ENCODE data around the gene HS3ST5. TPM values are rescaled to one million over a fixed set of nuclear protein-coding genes. Genes with fewer than 3 reads are reported as not detected.

The HS3ST5 gene
- total RNA-seq, 1 experiment from 2014 or later = 8.7 TPM

DNA sequence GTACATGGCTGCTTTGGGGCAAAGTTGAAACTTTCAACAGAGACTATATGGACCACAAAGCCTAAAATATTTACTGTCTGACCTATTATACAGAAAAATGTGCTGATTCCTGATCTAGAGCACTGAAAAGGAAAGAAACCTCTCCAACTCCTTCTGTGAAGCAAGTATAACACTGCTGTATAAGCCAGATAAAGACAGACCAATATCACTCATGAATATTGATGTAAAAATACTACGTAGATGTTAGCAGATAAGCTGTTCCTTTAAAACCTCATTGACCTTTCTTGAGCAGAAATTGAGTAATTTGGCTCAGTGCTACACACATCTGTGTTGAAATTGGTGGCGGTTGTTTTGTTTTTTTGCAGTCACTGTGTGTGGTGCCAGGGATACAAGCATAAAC is 302.0 kb downstream of the HS3ST5 start:
- Mint-ChIP-seq H3K4me3 (no peak overlapping the region), H3K27me3 (ENCODE audit: low read depth) (no peaks in the 10 kb centered on the region), H3K9me3 (no peaks in the 10 kb centered on the region), H3K27ac (no peak overlapping the region), H3K4me1 (peaks cover 11% of the 10 kb centered on the region), H3K36me3 (no peaks in the 10 kb centered on the region)
- POLR2A ChIA-PET = no interaction called here
- CTCF ChIA-PET = no interaction called here
- no peak for TF ChIP-seq ZBTB21 (CRISPR knock-in tag; IDR thresholded peaks at IDR 0.05; ENCODE audit: borderline replicate concordance)
- TF ChIP-seq, protein P1, sequence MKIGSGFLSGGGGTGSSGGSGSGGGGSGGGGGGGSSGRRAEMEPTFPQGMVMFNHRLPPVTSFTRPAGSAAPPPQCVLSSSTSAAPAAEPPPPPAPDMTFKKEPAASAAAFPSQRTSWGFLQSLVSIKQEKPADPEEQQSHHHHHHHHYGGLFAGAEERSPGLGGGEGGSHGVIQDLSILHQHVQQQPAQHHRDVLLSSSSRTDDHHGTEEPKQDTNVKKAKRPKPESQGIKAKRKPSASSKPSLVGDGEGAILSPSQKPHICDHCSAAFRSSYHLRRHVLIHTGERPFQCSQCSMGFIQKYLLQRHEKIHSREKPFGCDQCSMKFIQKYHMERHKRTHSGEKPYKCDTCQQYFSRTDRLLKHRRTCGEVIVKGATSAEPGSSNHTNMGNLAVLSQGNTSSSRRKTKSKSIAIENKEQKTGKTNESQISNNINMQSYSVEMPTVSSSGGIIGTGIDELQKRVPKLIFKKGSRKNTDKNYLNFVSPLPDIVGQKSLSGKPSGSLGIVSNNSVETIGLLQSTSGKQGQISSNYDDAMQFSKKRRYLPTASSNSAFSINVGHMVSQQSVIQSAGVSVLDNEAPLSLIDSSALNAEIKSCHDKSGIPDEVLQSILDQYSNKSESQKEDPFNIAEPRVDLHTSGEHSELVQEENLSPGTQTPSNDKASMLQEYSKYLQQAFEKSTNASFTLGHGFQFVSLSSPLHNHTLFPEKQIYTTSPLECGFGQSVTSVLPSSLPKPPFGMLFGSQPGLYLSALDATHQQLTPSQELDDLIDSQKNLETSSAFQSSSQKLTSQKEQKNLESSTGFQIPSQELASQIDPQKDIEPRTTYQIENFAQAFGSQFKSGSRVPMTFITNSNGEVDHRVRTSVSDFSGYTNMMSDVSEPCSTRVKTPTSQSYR (CRISPR knock-in tag; IDR thresholded peaks at IDR 0.05) = no peak
- no peak for TF ChIP-seq ZNF138 (CRISPR knock-in tag; conservative IDR thresholded peaks at IDR 0.05)
- TF ChIP-seq NFE2L1 (CRISPR knock-in tag; IDR thresholded peaks at IDR 0.05) = no peak
- no peak for TF ChIP-seq ATF1 (CRISPR knock-in tag; IDR thresholded peaks at IDR 0.05)
- no peak for ATAC-seq
- no peak for DNase-seq (ENCODE audit: low spot score)

GRCh38 chr6:114039841-114040240 is 303.0 kb downstream of the HS3ST5 start:
- POLR2A ChIA-PET = no interaction called here
- CTCF ChIA-PET = no interaction called here
- H3K9me3 Mint-ChIP-seq = peaks cover 4% of the 10 kb centered on the region
- no peak overlapping the region for H3K27ac Mint-ChIP-seq
- H3K27me3 Mint-ChIP-seq (ENCODE audit: low read depth) = no peaks in the 10 kb centered on the region
- no peak for TF ChIP-seq FOXJ3 (CRISPR knock-in tag; IDR thresholded peaks at IDR 0.05; ENCODE audit: borderline replicate concordance)
- no peaks in the 10 kb centered on the region; the same call in 1 of the 2 replicates for H3K36me3 Mint-ChIP-seq
- no peak for DNase-seq (ENCODE audit: low spot score)
- no peak overlapping the region for H3K4me3 Mint-ChIP-seq
- ATAC-seq = no peak
- peaks cover 11% of the 10 kb centered on the region for H3K4me1 Mint-ChIP-seq

- ATAC-seq (no peak), DNase-seq (ENCODE audit: low spot score) (no peak)
- POLR2A ChIA-PET = no interaction called here
- CTCF ChIA-PET = no interaction called here
- no peaks in the 10 kb centered on the region for H3K4me1 Mint-ChIP-seq
- no peaks in the 10 kb centered on the region for H3K27me3 Mint-ChIP-seq (ENCODE audit: low read depth)
- TF ChIP-seq ZMAT4 (CRISPR knock-in tag; IDR thresholded peaks at IDR 0.05) = no peak
- TF ChIP-seq, protein P2, sequence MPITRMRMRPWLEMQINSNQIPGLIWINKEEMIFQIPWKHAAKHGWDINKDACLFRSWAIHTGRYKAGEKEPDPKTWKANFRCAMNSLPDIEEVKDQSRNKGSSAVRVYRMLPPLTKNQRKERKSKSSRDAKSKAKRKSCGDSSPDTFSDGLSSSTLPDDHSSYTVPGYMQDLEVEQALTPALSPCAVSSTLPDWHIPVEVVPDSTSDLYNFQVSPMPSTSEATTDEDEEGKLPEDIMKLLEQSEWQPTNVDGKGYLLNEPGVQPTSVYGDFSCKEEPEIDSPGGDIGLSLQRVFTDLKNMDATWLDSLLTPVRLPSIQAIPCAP (CRISPR knock-in tag; IDR thresholded peaks at IDR 0.05) = no peak
- no peak for TF ChIP-seq FOXK1 (CRISPR knock-in tag; IDR thresholded peaks at IDR 0.05)
- TF ChIP-seq E2F1 (CRISPR knock-in tag; IDR thresholded peaks at IDR 0.05) = no peak
- no peak for TF ChIP-seq ATF2 (CRISPR knock-in tag; IDR thresholded peaks at IDR 0.05; ENCODE audit: borderline replicate concordance, low read depth)
- no peak for TF ChIP-seq FOXJ3 (CRISPR knock-in tag; IDR thresholded peaks at IDR 0.05; ENCODE audit: borderline replicate concordance)
- no peak for TF ChIP-seq NR1H2 (CRISPR knock-in tag; IDR thresholded peaks at IDR 0.05)
- no peak for TF ChIP-seq MYBL2 (CRISPR knock-in tag; IDR thresholded peaks at IDR 0.05)
- TF ChIP-seq MXD4 (CRISPR knock-in tag; IDR thresholded peaks at IDR 0.05; ENCODE audit: borderline replicate concordance) = no peak
- TF ChIP-seq ZNF219 (CRISPR knock-in tag; IDR thresholded peaks at IDR 0.05; ENCODE audit: borderline replicate concordance) = no peak
- TF ChIP-seq OVOL2 (CRISPR knock-in tag; IDR thresholded peaks at IDR 0.05; ENCODE audit: borderline replicate concordance) = no peak
- no peak for TF ChIP-seq USF1 (CRISPR knock-in tag; IDR thresholded peaks at IDR 0.05)
- no peak for TF ChIP-seq TCF7 (CRISPR knock-in tag; IDR thresholded peaks at IDR 0.05; ENCODE audit: low read depth)
- TF ChIP-seq, protein P3, sequence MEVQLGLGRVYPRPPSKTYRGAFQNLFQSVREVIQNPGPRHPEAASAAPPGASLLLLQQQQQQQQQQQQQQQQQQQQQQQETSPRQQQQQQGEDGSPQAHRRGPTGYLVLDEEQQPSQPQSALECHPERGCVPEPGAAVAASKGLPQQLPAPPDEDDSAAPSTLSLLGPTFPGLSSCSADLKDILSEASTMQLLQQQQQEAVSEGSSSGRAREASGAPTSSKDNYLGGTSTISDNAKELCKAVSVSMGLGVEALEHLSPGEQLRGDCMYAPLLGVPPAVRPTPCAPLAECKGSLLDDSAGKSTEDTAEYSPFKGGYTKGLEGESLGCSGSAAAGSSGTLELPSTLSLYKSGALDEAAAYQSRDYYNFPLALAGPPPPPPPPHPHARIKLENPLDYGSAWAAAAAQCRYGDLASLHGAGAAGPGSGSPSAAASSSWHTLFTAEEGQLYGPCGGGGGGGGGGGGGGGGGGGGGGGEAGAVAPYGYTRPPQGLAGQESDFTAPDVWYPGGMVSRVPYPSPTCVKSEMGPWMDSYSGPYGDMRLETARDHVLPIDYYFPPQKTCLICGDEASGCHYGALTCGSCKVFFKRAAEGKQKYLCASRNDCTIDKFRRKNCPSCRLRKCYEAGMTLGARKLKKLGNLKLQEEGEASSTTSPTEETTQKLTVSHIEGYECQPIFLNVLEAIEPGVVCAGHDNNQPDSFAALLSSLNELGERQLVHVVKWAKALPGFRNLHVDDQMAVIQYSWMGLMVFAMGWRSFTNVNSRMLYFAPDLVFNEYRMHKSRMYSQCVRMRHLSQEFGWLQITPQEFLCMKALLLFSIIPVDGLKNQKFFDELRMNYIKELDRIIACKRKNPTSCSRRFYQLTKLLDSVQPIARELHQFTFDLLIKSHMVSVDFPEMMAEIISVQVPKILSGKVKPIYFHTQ (CRISPR knock-in tag; IDR thresholded peaks at IDR 0.05) = no peak
- no peak for TF ChIP-seq NR2C2 (CRISPR knock-in tag; IDR thresholded peaks at IDR 0.05)
- H3K27ac Mint-ChIP-seq = no peak overlapping the region
- H3K36me3 Mint-ChIP-seq = no peaks in the 10 kb centered on the region; the same call in 1 of the 2 replicates
- H3K9me3 Mint-ChIP-seq = peaks cover 7% of the 10 kb centered on the region
- no peak overlapping the region for H3K4me3 Mint-ChIP-seq
Observed at GRCh38 chr6:114033606-114034005, 309.2 kb downstream of the HS3ST5 start.

All from WTC11 (cell line).